Activated T-cell treated with anti-CD3 and anti-CD28 coated beads, Interleukin-2, amount 50 U/mL, for 72 hours (primary cell): ENCODE measurements around the gene CELF4. TPM values are rescaled to one million over a fixed set of nuclear protein-coding genes. Genes with fewer than 3 reads are reported as not detected.

Source experiments
- ATAC-seq, 2 donors: fragments of 150-1000 bp; cut with Tn5 transposase; replicated peaks in 1 of 2; 2 replicates each; pipeline ENCODE4 v1.10.0; 2021; ENCODE audit warnings: moderate library complexity in 2 of 2, mild to moderate bottlenecking in 1 of 2
- DNase-seq, 2 donors: peaks; one replicate each; pipeline ENCODE4 v3.0.0; 2021 to 2022; ENCODE audit warnings: mixed read lengths in 1 of 2
- H3K27ac Mint-ChIP-seq: one replicate; pipeline ENCODE4 v1.8.0; 2022; ENCODE audit warnings: mild to moderate bottlenecking, moderate library complexity, mixed read lengths
- H3K27me3 Mint-ChIP-seq: one replicate; pipeline ENCODE4 v1.8.0; 2022; ENCODE audit warnings: low read depth, mixed read lengths
- H3K36me3 Mint-ChIP-seq, 2 donors: one replicate each; pipeline ENCODE4 v1.8.0; 2022; ENCODE audit warnings: mixed read lengths in 2 of 2, mild to moderate bottlenecking in 1 of 2; ENCODE audit not compliant: insufficient read depth in 2 of 2
- H3K4me1 Mint-ChIP-seq: one replicate; pipeline ENCODE4 v1.8.0; 2022; ENCODE audit warnings: low read depth, mixed read lengths
- H3K4me3 Mint-ChIP-seq, 2 donors: one replicate each; pipeline ENCODE4 v1.8.0; 2022; ENCODE audit warnings: mild to moderate bottlenecking in 2 of 2, mixed read lengths in 2 of 2, moderate library complexity in 2 of 2
- H3K9me3 Mint-ChIP-seq, 2 donors: one replicate each; pipeline ENCODE4 v1.8.0; 2022; ENCODE audit warnings: mixed read lengths in 2 of 2
- total RNA-seq, 2 donors: library from RNA; stranded (reverse); gene quantifications; one replicate each; pipeline ENCODE4 v1.2.3, GENCODE V29; 2022

CELF4 gene
- total RNA-seq, 2 donors from 2014 or later: not detected

GRCh38 chr18:37550118-37550875 is 15.3 kb downstream of the CELF4 start:
- DNase-seq: no peak
- Mint-ChIP-seq H3K9me3 (no peaks in the 10 kb centered on the region), H3K27me3 (no peaks in the 10 kb centered on the region), H3K27ac (no peak overlapping the region), H3K4me1 (no peaks in the 10 kb centered on the region), H3K4me3 (no peak overlapping the region), H3K36me3 (no peaks in the 10 kb centered on the region)
- ATAC-seq: no peak

DNA sequence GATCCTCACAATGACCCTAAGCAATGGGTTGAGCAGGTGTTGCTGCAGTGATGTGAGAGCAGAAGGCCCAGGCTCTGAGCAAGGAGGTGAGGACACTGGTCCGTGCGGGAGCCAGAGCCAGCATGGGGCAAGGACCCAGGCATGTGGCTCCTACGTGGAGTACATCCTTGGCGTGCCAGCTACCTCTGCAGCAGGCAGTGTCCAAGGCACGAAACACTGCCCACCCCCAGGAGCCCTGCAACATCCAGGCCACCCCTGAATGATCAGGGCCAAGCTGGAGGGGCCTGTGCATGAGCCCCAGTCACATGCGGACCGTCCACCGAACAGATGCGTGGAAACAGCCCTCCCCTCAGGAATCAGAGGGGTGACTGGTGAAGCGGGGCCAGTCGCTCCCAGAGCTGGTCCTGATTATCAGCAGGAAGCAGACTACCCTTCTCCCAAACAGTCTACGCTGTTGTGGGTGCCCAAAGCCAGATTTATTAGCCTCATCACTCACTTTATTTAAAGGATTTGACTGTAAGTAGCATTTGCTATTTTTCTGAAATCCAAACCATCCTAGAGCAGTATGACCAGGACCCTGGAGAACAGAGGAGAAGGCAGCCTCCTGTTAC is 16.8 kb downstream of the CELF4 start:
- DNase-seq: no peak
- ATAC-seq: no peak
- H3K4me3 Mint-ChIP-seq: no peak overlapping the region
- H3K36me3 Mint-ChIP-seq: no peaks in the 10 kb centered on the region
- H3K27me3 Mint-ChIP-seq: no peaks in the 10 kb centered on the region
- H3K4me1 Mint-ChIP-seq: no peaks in the 10 kb centered on the region
- no peaks in the 10 kb centered on the region for H3K9me3 Mint-ChIP-seq
- no peak overlapping the region for H3K27ac Mint-ChIP-seq

DNA sequence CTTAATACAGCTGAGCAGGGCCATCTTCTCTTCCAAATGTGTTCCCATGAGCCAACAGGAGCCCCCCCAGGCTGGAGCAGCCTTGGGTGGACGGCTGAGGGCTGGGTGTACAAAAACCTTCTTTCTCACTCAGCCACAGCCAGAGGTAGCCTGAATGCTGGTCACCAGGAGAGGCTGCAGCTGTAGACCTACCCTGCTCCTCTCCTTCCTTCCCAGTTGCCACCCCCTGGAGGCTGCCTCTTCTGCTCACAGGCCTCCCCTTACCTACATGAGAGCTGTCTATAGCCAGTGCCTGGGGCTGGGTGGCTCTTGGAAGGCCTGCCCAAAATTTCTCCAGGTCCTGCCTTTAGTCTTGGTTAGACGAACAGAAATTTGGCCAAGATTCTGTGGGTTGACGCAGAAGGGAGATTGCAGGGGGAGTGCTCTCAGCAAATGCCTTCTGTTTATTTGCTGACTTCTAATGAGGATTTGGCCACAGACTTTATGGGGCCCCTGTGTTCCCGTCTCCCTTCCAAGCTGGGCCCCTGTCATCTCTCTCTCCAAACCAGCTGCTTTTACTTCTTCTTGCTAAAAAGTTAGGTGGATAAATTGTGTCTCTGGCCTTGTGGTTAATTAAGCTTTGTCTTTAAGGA is 18.3 kb downstream of the CELF4 start:
- ATAC-seq: no peak
- Mint-ChIP-seq H3K4me1 (no peaks in the 10 kb centered on the region), H3K36me3 (no peaks in the 10 kb centered on the region), H3K4me3 (no peak overlapping the region), H3K27ac (no peak overlapping the region), H3K27me3 (no peaks in the 10 kb centered on the region), H3K9me3 (no peaks in the 10 kb centered on the region)
- no peak for DNase-seq

- no peak overlapping the region for H3K27ac Mint-ChIP-seq
- H3K9me3 Mint-ChIP-seq: no peaks in the 10 kb centered on the region
- H3K4me1 Mint-ChIP-seq: no peaks in the 10 kb centered on the region
- DNase-seq (no peak), ATAC-seq (no peak)
- H3K4me3 Mint-ChIP-seq: no peak overlapping the region
- H3K36me3 Mint-ChIP-seq: no peaks in the 10 kb centered on the region
- no peaks in the 10 kb centered on the region for H3K27me3 Mint-ChIP-seq
These were observed 18.9 kb downstream of the CELF4 start for GRCh38 chr18:37546651-37547050.

DNA sequence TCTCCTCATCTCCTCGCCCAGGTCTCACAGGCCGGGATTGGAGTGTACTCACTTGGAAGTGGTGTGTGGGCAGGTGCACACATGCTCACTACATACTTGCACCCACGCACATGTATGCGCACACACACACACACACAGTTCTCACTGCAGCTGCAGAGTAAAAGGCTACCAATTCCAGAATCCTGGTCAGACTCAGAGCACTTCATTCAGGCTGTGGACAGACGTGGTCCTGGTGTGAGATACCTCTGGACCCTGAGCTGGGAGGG is 19.4 kb downstream of the CELF4 start:
- Mint-ChIP-seq H3K27me3 (peaks cover 1% of the 10 kb centered on the region), H3K9me3 (no peaks in the 10 kb centered on the region), H3K36me3 (no peaks in the 10 kb centered on the region), H3K4me3 (no peak overlapping the region), H3K4me1 (no peaks in the 10 kb centered on the region), H3K27ac (no peak overlapping the region)
- DNase-seq (no peak), ATAC-seq (no peak)

DNA sequence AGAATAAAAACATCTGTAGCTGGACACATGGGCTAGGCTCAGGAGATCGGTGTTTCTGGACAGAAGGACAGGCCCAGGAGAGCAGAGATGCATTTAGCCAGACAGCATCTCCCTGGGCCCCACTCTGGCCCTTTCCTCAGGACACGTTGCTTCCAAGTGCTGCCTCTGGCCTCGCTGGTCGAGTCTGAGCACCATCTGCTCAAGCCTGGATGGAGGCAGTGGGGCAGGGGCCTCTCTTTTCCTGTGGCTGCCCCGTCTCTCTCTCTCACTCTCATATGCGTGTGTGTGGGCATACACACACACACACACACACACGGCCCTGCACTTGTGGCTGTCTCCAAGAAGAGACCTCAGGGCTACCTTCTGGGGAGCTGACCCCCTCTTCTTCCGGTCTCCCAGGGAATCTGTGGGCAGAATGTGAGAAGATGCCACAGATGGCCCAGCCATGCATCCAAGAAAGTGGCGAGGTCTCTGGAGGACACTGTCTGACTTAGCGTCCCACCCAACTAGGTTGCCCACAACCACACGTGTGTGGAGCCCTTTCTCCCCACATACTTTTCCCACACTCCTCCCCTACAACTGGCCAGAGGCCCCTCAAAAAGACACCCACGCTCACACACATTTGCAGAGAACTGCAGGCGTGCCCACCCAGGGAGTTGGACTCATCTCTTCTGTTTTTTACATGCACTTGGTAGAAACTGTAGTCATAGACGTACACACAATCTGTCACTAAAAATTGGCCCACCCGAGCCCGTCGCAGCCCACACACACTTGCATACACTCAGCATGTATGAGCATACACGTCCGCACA is 19.9 kb downstream of the CELF4 start:
- no peak for ATAC-seq
- DNase-seq: no peak
- Mint-ChIP-seq H3K36me3 (no peaks in the 10 kb centered on the region), H3K4me1 (no peaks in the 10 kb centered on the region), H3K27me3 (peaks cover 7% of the 10 kb centered on the region), H3K4me3 (no peak overlapping the region), H3K27ac (no peak overlapping the region), H3K9me3 (no peaks in the 10 kb centered on the region)

GRCh38 chr18:37544713-37545112 is 20.9 kb downstream of the CELF4 start:
- DNase-seq (no peak), ATAC-seq (no peak)
- Mint-ChIP-seq H3K36me3 (no peaks in the 10 kb centered on the region), H3K4me3 (no peak overlapping the region), H3K27me3 (peaks cover 13% of the 10 kb centered on the region), H3K4me1 (no peaks in the 10 kb centered on the region), H3K27ac (no peak overlapping the region), H3K9me3 (no peaks in the 10 kb centered on the region)

DNA sequence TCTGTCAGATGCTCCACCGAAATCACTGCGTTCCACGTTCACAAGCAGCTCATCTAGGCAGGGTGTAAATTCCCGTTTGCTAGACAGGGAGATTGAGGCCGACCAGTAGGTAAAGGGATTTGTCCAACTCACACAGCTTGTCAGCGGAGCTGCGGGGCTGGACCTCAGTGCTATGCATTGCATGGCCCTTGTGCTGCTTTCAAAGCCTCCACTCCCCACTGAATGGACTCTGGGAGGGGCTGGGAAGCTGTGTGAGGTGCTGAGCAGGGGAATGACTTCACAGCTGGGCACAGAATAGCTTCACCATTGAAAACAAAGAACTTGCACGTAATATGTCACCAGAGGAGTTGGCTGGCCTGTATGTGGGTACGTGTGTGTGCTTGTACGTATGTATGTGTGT is 21.4 kb downstream of the CELF4 start:
- Mint-ChIP-seq H3K27ac (no peak overlapping the region), H3K4me1 (no peaks in the 10 kb centered on the region), H3K4me3 (no peak overlapping the region), H3K9me3 (no peaks in the 10 kb centered on the region), H3K27me3 (peaks cover 13% of the 10 kb centered on the region), H3K36me3 (no peaks in the 10 kb centered on the region)
- ATAC-seq (no peak), DNase-seq (no peak)

- Mint-ChIP-seq H3K27me3 (peaks cover 22% of the 10 kb centered on the region), H3K4me3 (no peak overlapping the region), H3K27ac (no peak overlapping the region), H3K36me3 (no peaks in the 10 kb centered on the region), H3K4me1 (peaks cover 2% of the 10 kb centered on the region), H3K9me3 (no peaks in the 10 kb centered on the region)
- DNase-seq (no peak), ATAC-seq (no peak)
These were observed 22.3 kb downstream of the CELF4 start for GRCh38 chr18:37543321-37543720.

GRCh38 chr18:37541517-37541916 is 24.1 kb downstream of the CELF4 start:
- no peak for DNase-seq
- H3K4me1 Mint-ChIP-seq: peaks cover 5% of the 10 kb centered on the region
- peaks cover 30% of the 10 kb centered on the region for H3K27me3 Mint-ChIP-seq
- no peak overlapping the region for H3K4me3 Mint-ChIP-seq
- H3K27ac Mint-ChIP-seq: no peak overlapping the region
- H3K36me3 Mint-ChIP-seq: no peaks in the 10 kb centered on the region
- no peak for ATAC-seq
- H3K9me3 Mint-ChIP-seq: no peaks in the 10 kb centered on the region

GRCh38 chr18:37540424-37541138 is 25.0 kb downstream of the CELF4 start:
- H3K27ac Mint-ChIP-seq: no peak overlapping the region
- DNase-seq: no peak

GRCh38 chr18:37539236-37539635 is 26.4 kb downstream of the CELF4 start:
- DNase-seq (no peak), ATAC-seq (no peak)
- no peaks in the 10 kb centered on the region for H3K9me3 Mint-ChIP-seq
- H3K27ac Mint-ChIP-seq: no peak overlapping the region
- H3K4me3 Mint-ChIP-seq: no peak overlapping the region
- H3K4me1 Mint-ChIP-seq: peaks cover 5% of the 10 kb centered on the region
- no peaks in the 10 kb centered on the region for H3K36me3 Mint-ChIP-seq
- peaks cover 37% of the 10 kb centered on the region for H3K27me3 Mint-ChIP-seq

More at GRCh38 chr18:37540424-37541138, 25.0 kb downstream of the CELF4 start:
- Mint-ChIP-seq H3K4me1 (peaks cover 5% of the 10 kb centered on the region), H3K27me3 (peaks cover 37% of the 10 kb centered on the region), H3K4me3 (no peak overlapping the region), H3K9me3 (no peaks in the 10 kb centered on the region), H3K36me3 (no peaks in the 10 kb centered on the region)
- ATAC-seq: peak in 1 of 2 donors; percentile 9
